HG03196 (cell line): Measurements from ENCODE around the gene ARHGEF37.
"Not testable (repeated sequence)": the region's sequence is repeated elsewhere in the genome, so short reads cannot be mapped to it uniquely, and the experiment has no call there.

ENCODE experiments used
- ATAC-seq: cut with Tn5 transposase; IDR thresholded peaks from one replicate; pipeline ENCODE4 v1.9.1; 2021; ENCODE audit not compliant: unreplicated experiment

ARHGEF37 gene

GRCh38 chr5:149667829-149668330 is 86.6 kb downstream of the ARHGEF37 start:
- no peak for ATAC-seq

GRCh38 chr5:149669273-149669672 is 88.0 kb downstream of the ARHGEF37 start:
- ATAC-seq: not testable (repeated sequence)

GRCh38 chr5:149671544-149671943 is 90.2 kb downstream of the ARHGEF37 start:
- no peak for ATAC-seq

GRCh38 chr5:149672701-149673476 is 91.6 kb downstream of the ARHGEF37 start:
- ATAC-seq: no peak

GRCh38 chr5:149674686-149675085 is 93.4 kb downstream of the ARHGEF37 start:
- no peak for ATAC-seq

GRCh38 chr5:149675610-149676201 is 94.4 kb downstream of the ARHGEF37 start:
- no peak for ATAC-seq

GRCh38 chr5:149677731-149678130 is 96.4 kb downstream of the ARHGEF37 start:
- ATAC-seq: no peak

- peak; percentile 34 for ATAC-seq
These were observed 98.8 kb downstream of the ARHGEF37 start for GRCh38 chr5:149679876-149680809.

- peak; percentile 88 for ATAC-seq
These were observed 99.5 kb downstream of the ARHGEF37 start for GRCh38 chr5:149680810-149681221.

- ATAC-seq: no peak
These were observed 100.0 kb downstream of the ARHGEF37 start for GRCh38 chr5:149681252-149681651.

GRCh38 chr5:149681922-149682321 is 100.6 kb downstream of the ARHGEF37 start:
- ATAC-seq: no peak

GRCh38 chr5:149682532-149683075 is 101.3 kb downstream of the ARHGEF37 start:
- no peak for ATAC-seq

GRCh38 chr5:149683964-149684363 is 102.7 kb downstream of the ARHGEF37 start:
- ATAC-seq: no peak

- no peak for ATAC-seq
These were observed 103.1 kb downstream of the ARHGEF37 start for GRCh38 chr5:149684371-149684770.
